HG03175 (cell line): ENCODE results near the gene NCAPH2.
"Not testable (repeated sequence)": the region's sequence is repeated elsewhere in the genome, so short reads cannot be mapped to it uniquely, and the experiment has no call there.

ENCODE experiments used
- ATAC-seq: cut with Tn5 transposase; IDR thresholded peaks from one replicate; pipeline ENCODE4 v1.9.1; 2021; ENCODE audit warnings: mild to moderate bottlenecking, moderate library complexity; ENCODE audit not compliant: unreplicated experiment

NCAPH2 gene

GRCh38 chr22:50528682-50529415 lies 20.8 kb downstream of the NCAPH2 start:
- ATAC-seq: no peak

- no peak for ATAC-seq
These were observed 21.4 kb downstream of the NCAPH2 start for GRCh38 chr22:50529416-50529896.

- ATAC-seq: peak; percentile 24
These were observed 22.0 kb downstream of the NCAPH2 start, which contains the start of gene TYMP for GRCh38 chr22:50529897-50530579. Gene TYMP, minus strand, starts transcription at chr22:50530012. Its CDS starts 303 bp downstream, at chr22:50529709.

GRCh38 chr22:50530580-50530876 lies 22.5 kb downstream of the NCAPH2 start:
- ATAC-seq: no peak

DNA sequence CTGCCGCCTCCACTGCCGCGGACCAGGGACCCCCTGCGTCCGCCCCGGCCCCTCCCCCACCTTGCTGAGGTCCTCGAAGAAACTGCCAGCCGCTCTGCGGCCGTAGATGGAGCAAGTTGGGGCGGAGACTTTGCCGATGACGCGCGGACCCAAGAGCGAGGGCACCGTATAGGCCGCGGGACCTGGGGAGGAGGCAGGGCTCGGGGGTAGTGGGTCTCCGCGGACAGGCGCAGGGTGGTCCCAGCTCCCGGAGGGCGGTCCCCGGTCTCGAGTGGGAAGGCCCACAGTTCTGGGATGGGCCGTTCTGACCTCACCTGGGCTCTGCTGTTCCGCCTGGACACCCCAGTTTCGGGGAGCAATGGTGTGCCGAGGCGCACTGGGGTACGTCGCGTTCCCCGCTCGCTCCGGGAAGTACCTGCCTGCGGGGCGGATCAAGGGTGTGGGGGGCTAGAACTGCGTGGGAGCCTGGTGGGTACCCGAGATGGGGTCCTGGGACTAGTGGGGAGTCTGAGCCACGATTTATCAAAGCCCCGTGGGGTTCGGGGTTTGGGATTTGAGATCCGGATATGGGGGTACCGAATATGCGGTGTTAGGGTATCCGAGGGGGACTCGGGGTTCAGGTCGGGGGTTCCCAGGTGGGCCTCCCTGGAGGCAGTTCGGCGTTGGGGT lies 23.0 kb downstream of the NCAPH2 start:
- ATAC-seq: peak; percentile 30

DNA sequence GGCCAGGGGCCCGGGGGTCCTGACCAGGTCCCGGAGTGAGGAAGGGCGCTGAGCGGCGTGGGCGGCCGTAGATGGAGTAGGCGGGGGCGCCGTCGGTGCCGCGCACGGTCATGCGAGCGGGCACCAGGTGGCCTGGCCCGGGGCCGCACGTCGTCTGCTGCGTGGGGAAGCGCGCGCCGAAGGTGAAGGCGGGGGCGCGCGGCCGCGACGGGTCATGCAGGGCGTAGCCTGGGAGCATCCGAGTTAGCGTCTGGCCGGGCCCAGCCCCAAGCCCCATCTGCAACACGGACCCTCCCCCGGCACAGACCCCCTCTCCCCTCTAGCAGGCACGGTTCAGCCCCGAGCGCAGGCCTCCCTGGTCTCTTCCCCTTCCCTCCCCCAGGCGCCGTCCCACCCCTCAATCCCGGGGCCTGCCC lies 23.5 kb downstream of the NCAPH2 start:
- ATAC-seq: no peak

GRCh38 chr22:50531962-50532674 lies 24.1 kb downstream of the NCAPH2 start:
- ATAC-seq: no peak

DNA sequence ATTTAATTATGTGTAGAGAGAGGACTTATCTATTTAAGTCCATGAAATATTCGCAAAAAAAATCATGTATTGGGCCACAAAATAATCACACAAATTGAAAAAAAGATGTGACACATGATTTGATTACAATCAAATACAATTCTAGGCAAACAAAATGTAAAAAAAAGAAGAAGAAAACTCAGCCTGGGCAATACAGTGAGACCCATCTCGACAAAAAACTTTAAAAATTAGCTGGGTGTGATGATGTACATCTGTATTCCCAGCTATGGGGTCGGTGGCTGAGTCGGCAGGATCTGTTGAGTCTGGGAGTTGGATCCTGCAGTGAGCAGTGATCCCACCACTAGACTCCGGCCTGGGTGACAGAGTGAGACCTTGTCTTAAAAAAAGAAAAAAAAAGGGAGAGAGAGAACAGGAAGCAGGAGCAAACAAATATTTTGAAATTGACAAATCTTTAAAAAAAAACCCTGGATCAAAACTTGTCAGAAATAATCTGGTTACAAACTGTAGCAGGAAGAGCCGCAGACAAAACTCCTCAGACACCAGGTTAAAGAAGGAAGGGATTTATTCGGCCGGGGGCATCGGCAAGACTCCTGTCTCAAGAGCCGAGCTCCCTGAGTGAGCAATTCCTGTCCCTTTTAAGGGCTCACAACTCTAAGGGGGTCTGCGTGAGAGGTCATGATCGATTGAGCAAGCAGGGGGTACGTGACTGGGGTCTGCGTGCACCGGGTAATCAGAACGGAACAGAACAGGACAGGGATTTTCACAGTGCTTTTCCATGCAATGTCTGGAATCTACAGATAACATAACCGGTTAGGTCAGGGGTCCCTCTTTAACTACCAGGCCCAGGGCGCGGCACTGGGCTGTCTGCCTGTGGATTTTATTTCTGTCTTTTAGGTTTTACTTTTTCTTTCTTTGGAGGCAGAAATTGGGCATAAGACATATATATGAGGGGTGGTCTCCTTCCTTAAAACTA lies 25.1 kb downstream of the NCAPH2 start:
- no peak for ATAC-seq

GRCh38 chr22:50533856-50534711 lies 26.1 kb downstream of the NCAPH2 start:
- not testable (repeated sequence) for ATAC-seq

DNA sequence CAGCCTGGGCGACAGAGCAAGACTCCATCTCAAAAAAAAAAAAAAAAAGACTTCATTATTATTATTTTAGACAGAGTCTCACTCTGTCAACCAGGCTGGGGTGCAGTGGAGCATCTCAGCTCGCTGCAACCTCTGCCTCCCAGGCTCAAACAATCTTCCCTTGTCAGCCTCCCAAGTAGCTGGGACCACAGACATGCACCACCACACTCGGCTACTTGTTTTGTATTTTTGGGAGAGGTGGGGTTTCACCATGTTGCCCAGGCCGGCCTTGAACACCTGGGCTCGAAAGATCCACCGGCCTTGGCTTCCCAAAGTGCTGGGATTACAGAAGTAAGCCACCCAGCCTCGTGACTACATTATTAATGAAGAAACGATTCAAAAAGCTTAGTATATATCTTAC lies 27.1 kb downstream of the NCAPH2 start:
- no peak for ATAC-seq

GRCh38 chr22:50536226-50536625 lies 28.2 kb downstream of the NCAPH2 start:
- ATAC-seq: no peak

- no peak for ATAC-seq
These were observed 29.7 kb downstream of the NCAPH2 start for GRCh38 chr22:50537765-50538164.

GRCh38 chr22:50540381-50540780 lies 32.4 kb downstream of the NCAPH2 start:
- ATAC-seq: no peak

DNA sequence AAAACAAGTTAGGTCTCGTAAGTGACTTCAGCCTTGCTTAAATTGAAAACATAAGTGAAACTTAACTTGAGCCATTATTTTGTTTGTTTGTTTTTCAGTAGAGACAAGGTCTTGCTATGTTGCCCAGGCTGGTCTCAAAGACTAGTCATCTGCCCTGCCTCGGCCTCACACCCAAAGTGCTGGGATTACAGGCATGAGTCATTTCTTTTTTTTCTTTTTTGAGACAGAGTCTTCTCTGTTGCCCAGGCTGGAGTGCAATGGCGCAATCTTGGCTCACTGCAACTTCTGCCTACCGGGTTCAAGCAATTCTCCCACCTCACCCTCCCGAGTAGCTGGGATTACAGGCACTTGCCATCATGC lies 33.6 kb downstream of the NCAPH2 start:
- ATAC-seq: not testable (repeated sequence)

DNA sequence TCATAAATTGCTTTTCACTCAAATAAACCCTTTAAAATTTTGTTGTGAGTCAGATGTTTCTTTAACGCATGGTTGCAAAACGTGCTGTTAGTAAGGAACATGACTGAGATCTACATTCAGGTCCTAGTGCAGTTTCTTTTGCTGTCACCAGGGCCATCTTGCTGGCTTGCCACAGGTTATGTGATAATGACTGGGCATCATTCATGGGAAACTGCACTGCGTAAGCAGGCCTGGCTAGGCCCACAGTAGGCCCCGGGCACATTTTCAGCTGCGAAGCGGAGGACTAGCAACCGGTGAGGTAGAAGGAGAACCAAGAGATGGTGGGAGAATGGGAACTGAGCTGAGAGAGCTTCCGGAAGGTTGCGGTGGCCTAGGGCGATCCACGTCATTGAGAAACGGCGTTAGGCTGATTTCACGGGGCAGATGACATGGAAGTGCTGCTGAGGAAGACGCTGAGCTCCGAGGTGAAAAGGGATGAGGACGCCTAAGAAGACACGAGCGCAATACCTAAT lies 34.4 kb downstream of the NCAPH2 start:
- ATAC-seq: no peak

DNA sequence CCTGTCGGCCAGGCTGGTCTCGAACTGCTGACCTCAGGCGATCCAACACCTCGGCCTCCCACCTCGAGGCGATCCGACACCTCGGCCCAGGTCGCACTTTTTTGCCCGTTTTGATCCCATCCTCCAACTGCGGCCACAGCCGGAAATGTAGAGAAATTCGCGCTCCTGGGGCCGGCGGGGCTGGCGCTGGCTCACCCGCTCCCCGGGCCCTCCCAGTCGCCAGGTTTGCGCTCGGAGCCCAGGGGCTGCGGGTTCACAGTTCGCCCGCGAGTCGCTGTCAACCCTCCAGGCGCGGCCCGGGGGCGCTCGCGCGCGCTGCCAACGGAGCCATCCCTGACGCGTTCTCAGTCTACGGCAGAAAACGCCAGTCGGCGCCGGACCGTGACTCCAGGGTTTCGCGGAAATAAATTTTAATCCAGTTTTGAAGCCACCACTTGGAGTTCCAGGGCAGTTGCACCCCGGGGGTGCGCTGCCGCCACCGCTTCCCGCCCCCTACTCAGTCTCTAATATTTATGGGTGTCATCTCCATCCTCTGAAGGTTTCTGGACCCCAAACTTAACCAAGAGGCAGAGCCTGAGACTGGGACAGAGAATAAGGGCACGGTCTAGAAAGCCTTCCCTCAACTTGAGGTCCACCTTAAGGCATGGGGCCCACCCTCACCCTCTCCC lies 36.2 kb downstream of the NCAPH2 start:
- ATAC-seq: no peak

GRCh38 chr22:50544746-50545253 lies 36.8 kb downstream of the NCAPH2 start:
- no peak for ATAC-seq
